Skin epidermis (tissue), 12 donors: Measurements from ENCODE around the gene ZNF592.
"Not testable (repeated sequence)": the region's sequence is repeated elsewhere in the genome, so short reads cannot be mapped to it uniquely, and the experiment has no call there.

Experiments used
- H3K27ac ChIP-seq, 21 experiments: fragments of 200-600 bp; sonication (generic) in 11 of 21; one replicate each; pipeline ENCODE4 v1.5.0; 2020; ENCODE audit warnings: mild to moderate bottlenecking in 3 of 21, inconsistent platforms in 2 of 21, moderate library complexity in 2 of 21
- H3K4me3 ChIP-seq, 7 experiments: fragments of 200-600 bp; sonication (generic) in 2 of 7; one replicate each; pipeline ENCODE4 v1.5.0; 2020; ENCODE audit warnings: inconsistent platforms in 2 of 7, mild to moderate bottlenecking in 2 of 7, moderate library complexity in 1 of 7

The ZNF592 gene

DNA sequence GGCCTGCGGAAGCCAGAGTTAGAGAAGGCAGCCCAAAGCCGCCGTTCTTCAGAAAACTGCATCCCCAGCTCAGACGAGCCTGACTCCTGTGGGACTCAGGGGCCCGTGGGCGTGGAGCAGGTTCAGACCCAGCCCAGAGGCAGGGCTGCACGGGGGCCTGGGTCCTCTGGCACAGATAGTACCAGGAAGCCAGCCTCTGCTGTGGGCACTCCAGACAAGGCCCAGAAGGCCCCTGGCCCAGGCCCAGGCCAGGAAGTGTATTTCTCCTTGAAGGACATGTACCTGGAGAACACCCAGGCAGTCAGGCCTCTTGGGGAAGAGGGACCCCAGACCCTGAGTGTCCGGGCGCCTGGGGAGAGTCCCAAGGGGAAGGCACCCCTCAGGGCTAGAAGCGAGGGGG, 91.9 kb downstream of the ZNF592 start:
- Histone ChIP-seq H3K4me3 (no peak overlapping the region), H3K27ac (peak overlapping the region in 2 of 21 experiments; percentile 18 to 41)

DNA sequence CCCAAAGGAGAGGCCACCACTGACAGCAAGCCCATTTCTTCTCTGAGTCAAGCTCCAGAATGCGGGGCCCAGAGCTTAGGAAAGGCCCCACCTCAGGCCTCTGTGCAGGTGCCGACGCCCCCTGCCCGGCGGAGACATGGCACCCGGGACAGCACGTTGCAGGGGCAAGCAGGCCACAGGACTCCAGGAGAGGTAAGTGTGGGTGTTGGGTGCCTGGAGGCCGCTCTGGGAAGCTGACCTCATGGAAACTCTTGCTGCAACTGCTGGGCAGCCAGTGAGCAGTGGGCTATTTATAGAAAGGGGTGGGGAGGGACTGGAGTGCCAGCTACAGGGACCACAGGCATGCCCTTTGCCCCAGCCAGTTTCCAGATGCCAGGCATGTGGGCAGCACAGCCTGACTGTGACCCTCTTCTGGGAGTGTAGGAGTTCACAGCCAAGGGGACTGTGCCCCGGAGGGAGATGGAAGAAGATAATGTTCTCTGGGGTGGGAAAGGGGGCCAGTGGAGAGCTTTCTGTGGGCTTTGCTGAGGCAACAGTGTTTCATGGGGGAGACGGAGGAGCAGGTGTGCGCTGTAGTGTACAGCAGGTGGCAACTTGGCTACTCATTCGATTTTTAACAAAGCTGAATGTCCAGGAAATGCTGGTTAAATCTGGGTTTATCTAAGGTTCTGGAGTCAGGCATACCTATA, 92.5 kb downstream of the ZNF592 start:
- H3K4me3 ChIP-seq, result no peak overlapping the region

DNA sequence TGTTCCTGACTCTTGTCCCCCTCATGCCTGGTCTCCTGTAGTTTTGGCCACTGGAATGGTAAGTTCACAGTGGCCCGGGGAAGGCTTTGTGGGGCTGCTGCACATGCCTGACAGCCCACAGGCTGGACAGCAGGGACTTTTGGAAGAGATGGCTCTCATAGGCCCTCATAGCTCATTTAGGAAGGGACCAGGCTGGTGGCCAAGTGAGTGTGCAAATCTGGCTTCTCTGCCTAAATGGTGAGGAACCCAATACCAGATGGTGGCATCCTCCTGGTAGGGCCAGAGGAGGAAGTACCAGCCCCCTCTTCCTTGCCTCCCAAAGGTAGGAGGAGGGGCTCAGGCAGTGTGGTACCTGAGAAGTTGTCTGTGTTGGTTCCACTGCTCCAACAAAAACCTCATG, 94.4 kb downstream of the ZNF592 start:
- no peak overlapping the region for H3K27ac ChIP-seq
- H3K4me3 ChIP-seq, result no peak overlapping the region

More for the DNA sequence above, 92.5 kb downstream of the ZNF592 start:
- peak overlapping the region in 1 of 21 experiments; percentile 18 for H3K27ac ChIP-seq

DNA sequence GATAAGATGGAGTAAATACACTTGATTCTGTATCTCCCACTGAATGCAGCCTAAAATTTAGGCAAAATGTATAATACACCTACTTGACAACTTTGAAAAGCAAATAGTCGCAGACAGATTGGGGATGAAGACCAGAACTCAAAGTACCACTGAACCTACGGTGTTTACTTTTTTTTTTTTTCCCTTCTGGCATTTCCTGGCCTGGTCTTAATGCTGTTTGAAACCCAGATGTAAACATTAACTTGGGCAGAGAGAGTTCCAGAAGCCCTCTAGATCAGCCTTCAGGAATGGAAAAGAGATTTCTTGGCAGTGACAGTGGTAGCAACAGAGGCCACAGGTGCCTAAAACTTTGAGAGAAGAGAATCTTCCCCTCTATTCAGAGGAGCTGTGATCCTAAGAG, 96.6 kb downstream of the ZNF592 start:
- Histone ChIP-seq H3K27ac (no peak overlapping the region), H3K4me3 (no peak overlapping the region)

DNA sequence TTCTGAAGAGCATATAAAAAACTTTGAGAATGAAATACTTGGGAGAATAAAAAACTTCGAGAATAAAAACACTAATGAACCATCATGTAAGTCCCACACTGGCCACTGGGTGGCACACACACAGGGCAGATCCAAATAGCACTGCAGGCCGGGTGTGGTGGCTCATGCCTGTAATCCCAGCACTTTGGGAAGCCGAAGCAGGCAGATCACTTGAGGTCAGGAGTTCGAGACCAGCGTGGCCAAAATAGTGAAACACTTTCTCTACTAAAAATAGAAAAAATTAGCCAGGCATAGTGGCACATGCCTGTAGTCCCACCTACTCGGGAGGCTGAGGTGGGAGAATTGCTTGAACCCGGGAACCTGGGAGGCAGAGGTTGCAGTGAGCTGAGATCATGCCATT, 97.2 kb downstream of the ZNF592 start:
- not testable (repeated sequence) for H3K4me3 ChIP-seq, H3K27ac ChIP-seq

DNA sequence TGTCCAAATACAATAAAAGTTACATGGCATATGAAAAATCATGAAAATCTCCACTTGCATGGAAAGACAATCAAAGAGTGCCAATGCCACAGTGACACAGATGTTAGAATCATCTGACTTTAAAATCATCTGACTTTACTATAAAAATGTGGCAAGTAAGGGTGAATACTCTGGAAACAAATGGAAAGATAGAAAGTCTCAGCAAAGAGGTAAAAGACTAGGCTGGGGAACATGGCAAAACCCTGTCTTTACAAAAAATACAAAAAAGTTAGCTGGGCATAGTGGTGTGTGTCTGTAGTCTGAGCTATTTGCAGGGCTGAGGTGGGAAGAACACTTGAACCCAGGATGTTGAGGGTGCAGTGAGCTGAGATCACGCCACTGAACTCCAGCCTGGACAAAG, 97.9 kb downstream of the ZNF592 start:
- Histone ChIP-seq H3K4me3 (no peak overlapping the region), H3K27ac (no peak overlapping the region)

DNA sequence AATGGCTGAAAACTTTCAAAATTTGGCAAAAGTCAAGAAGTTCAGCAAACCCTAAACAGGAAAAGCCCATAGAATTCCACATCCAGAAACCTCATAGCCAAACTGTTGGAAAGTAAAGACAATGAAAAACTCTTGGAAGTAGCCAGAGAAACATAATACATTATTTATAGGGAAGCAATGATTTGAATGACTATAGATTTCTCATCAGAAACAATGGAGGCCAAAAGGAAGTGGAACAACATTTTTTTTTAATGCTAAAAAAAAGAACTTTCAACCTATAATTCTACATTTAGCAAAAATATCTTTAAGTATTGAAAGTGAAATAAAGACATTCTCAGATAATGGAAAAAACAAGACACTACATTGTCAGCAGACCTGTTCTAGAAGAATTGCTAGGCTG, 99.0 kb downstream of the ZNF592 start:
- H3K27ac ChIP-seq, result no peak overlapping the region
- no peak overlapping the region for H3K4me3 ChIP-seq

DNA sequence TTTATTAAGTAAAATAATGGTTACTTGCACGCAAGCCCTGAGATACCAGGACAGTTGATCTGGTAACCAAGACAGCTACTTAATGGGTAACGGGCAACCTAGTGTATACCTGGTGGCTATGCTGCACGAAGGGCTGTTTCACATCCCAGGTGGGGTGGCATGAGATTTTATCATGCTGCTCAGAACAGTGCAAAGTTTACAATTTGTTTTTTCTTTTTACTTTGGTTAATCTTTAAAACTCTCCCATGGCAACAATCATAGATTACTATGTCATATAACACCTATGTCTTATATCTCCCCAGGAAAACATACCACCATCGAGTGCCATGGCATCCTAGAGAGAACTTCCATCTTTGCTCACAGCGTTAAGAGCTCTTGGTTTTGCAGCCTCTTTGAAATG, 103.8 kb downstream of the ZNF592 start:
- no peak overlapping the region for H3K27ac ChIP-seq

DNA sequence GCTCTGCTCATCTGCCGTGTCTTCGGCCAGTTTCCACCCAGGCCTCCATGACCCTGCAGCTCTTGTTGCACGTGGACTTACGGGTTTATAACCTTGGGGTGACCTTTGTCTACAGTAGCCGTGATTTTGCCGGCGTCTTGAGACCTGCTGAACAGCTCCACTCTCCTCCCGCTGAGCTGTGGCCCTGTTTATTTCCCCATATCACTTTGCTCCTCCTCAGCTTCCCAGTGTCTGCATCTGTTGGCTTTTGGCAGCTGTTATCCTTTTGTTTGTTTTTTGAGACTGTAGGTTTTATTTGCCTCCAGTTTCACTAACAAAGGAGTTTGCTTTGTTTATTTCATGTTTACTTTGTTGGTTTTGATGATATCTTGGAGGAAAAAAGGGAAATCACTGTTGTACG, 106.7 kb downstream of the ZNF592 start:
- Histone ChIP-seq H3K27ac (no peak overlapping the region), H3K4me3 (no peak overlapping the region)

More for the DNA sequence above, 103.8 kb downstream of the ZNF592 start:
- H3K4me3 ChIP-seq, result no peak overlapping the region

DNA sequence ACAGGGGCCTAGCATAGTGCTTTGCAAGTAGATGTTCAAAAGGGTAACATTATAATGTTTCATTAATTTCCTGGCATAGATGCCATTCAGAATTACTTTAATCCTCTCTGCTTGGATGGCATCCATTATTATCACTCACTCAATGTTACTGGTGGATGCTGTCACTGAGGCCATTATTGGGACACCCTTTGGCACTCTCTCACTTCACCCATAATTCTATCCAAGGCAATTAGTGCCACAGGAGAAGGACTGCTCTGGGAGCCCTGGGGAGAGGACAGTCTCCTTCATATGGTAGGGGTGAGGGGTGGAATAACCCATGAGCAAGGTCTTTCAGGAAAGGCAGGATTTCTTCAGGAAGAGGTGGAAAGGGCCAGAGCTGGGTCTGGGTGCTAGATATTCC, 107.4 kb downstream of the ZNF592 start:
- Histone ChIP-seq H3K27ac (no peak overlapping the region), H3K4me3 (no peak overlapping the region)
